HFFc6 (cell line): ENCODE measurements around the gene NKG7. TPM values are rescaled to one million over a fixed set of nuclear protein-coding genes. Genes with fewer than 3 reads are reported as not detected.

Source experiments
- DNase-seq: peaks from one replicate; pipeline ENCODE4 v3.0.0-alpha.2; 2018
- H3K27ac Mint-ChIP-seq: 2 replicates; pipeline ENCODE4 v1.8.0; 2020; ENCODE audit warnings: mild to moderate bottlenecking, mixed read lengths
- H3K27me3 Mint-ChIP-seq: 2 replicates; pipeline ENCODE4 v1.8.0; 2021; ENCODE audit warnings: mild to moderate bottlenecking, moderate library complexity, mixed read lengths; ENCODE audit not compliant: insufficient read depth
- H3K36me3 Mint-ChIP-seq: 2 replicates; pipeline ENCODE4 v1.8.0; 2021; ENCODE audit warnings: low read depth, mixed read lengths
- H3K4me1 Mint-ChIP-seq: 2 replicates; pipeline ENCODE4 v1.8.0; 2020; ENCODE audit warnings: low read depth, mixed read lengths
- H3K4me3 Mint-ChIP-seq: 2 replicates; pipeline ENCODE4 v1.8.0; 2020; ENCODE audit warnings: mild to moderate bottlenecking, moderate library complexity, mixed read lengths
- H3K9me3 Mint-ChIP-seq: 2 replicates; pipeline ENCODE4 v1.8.0; 2020; ENCODE audit warnings: mild to moderate bottlenecking, mixed read lengths
- CTCF ChIP-seq: fragments of 200-600 bp; sonication (generic); IDR thresholded peaks from 2 replicates; pipeline ENCODE4 v1.5.0; 2021; ENCODE audit warnings: antibody characterized with exemption, mild to moderate bottlenecking
- total RNA-seq, 6 experiments: library from RNA; stranded (reverse); fragmentation: NEBNext Ultra II Directional; extraction: Animal tissue kit (Norgen Biotek cat#: 25700); gene quantifications; 2 replicates in 1 of 6; 3 replicates in 5 of 6; pipeline ENCODE4 v1.2.3, GENCODE V29; 2021

Gene NKG7
- total RNA-seq, 6 experiments from 2014 or later: not detected

- no peak overlapping the region for H3K27ac Mint-ChIP-seq
- H3K4me1 Mint-ChIP-seq: peaks cover 35% of the 10 kb centered on the region
- TF ChIP-seq CTCF: no peak
- peaks cover 3% of the 10 kb centered on the region; the same call in 1 of the 2 replicates for H3K27me3 Mint-ChIP-seq
- DNase-seq: no peak
- H3K9me3 Mint-ChIP-seq: no peaks in the 10 kb centered on the region
- no peak overlapping the region for H3K4me3 Mint-ChIP-seq
- H3K36me3 Mint-ChIP-seq: peaks cover 27% of the 10 kb centered on the region
Observed at GRCh38 chr19:51354103-51354741, 18.2 kb downstream of the NKG7 start.

GRCh38 chr19:51352783-51353360 is 19.6 kb downstream of the NKG7 start:
- Mint-ChIP-seq H3K27me3 (peaks cover 3% of the 10 kb centered on the region; the same call in 1 of the 2 replicates), H3K9me3 (no peaks in the 10 kb centered on the region), H3K4me3 (no peak overlapping the region), H3K4me1 (peaks cover 28% of the 10 kb centered on the region), H3K27ac (no peak overlapping the region), H3K36me3 (peaks cover 27% of the 10 kb centered on the region)
- no peak for TF ChIP-seq CTCF
- DNase-seq: no peak

- DNase-seq: no peak
- Mint-ChIP-seq H3K9me3 (no peaks in the 10 kb centered on the region), H3K27ac (peak overlapping the region; percentile 88), H3K4me3 (no peak overlapping the region), H3K4me1 (peaks cover 24% of the 10 kb centered on the region), H3K36me3 (peaks cover 30% of the 10 kb centered on the region), H3K27me3 (peaks cover 3% of the 10 kb centered on the region; the same call in 1 of the 2 replicates)
- TF ChIP-seq CTCF: no peak
Observed at GRCh38 chr19:51351266-51351990, 21.0 kb downstream of the NKG7 start.

GRCh38 chr19:51347209-51347928 is 25.1 kb downstream of the NKG7 start:
- peaks cover 32% of the 10 kb centered on the region for H3K36me3 Mint-ChIP-seq
- no peaks in the 10 kb centered on the region for H3K9me3 Mint-ChIP-seq
- DNase-seq: no peak
- peaks cover 3% of the 10 kb centered on the region; the same call in 1 of the 2 replicates for H3K27me3 Mint-ChIP-seq
- TF ChIP-seq CTCF: no peak
- no peak overlapping the region for H3K27ac Mint-ChIP-seq
- H3K4me3 Mint-ChIP-seq: no peak overlapping the region
- peaks cover 24% of the 10 kb centered on the region for H3K4me1 Mint-ChIP-seq

GRCh38 chr19:51346742-51347141 is 25.7 kb downstream of the NKG7 start:
- DNase-seq: no peak
- peaks cover 24% of the 10 kb centered on the region for H3K4me1 Mint-ChIP-seq
- H3K27me3 Mint-ChIP-seq: no peaks in the 10 kb centered on the region; the same call in 1 of the 2 replicates
- H3K9me3 Mint-ChIP-seq: no peaks in the 10 kb centered on the region
- peak; percentile 45 for TF ChIP-seq CTCF
- H3K4me3 Mint-ChIP-seq: no peak overlapping the region
- H3K27ac Mint-ChIP-seq: no peak overlapping the region
- H3K36me3 Mint-ChIP-seq: peaks cover 29% of the 10 kb centered on the region
